Activated T-helper 1 cell treated with anti-CD3 and anti-CD28 coated beads, Interleukin-12 subunit alpha, Interleukin-12 subunit beta, Interleukin-2, Interleukin-4 antibody, amounts not matched to agents 30 ng/mL and 10 ng/mL and 1 ng/mL, durations not matched to agents 14 hours and 24 hours and 36 hours (primary cell): ENCODE data around the gene TACR1. TPM values are rescaled to one million over a fixed set of nuclear protein-coding genes. Genes with fewer than 3 reads are reported as not detected.
"Not testable (repeated sequence)": the region's sequence is repeated elsewhere in the genome, so short reads cannot be mapped to it uniquely, and the experiment has no call there.

ENCODE experiments used
- DNase-seq: peaks from one replicate; pipeline ENCODE4 v3.0.0; 2021; ENCODE audit warnings: low spot score
- H3K27ac Mint-ChIP-seq: one replicate; pipeline ENCODE4 v1.8.0; 2021; ENCODE audit warnings: mild to moderate bottlenecking, mixed read lengths
- H3K27me3 Mint-ChIP-seq: one replicate; pipeline ENCODE4 v1.8.0; 2022; ENCODE audit warnings: mild to moderate bottlenecking, moderate library complexity, mixed read lengths; ENCODE audit not compliant: insufficient read depth
- H3K36me3 Mint-ChIP-seq: one replicate; pipeline ENCODE4 v1.8.0; 2021; ENCODE audit warnings: low read depth, mixed read lengths
- H3K4me1 Mint-ChIP-seq: one replicate; pipeline ENCODE4 v1.8.0; 2021; ENCODE audit warnings: low read depth, mixed read lengths
- H3K4me3 Mint-ChIP-seq: one replicate; pipeline ENCODE4 v1.8.0; 2021; ENCODE audit warnings: mild to moderate bottlenecking, moderate library complexity, mixed read lengths
- H3K9me3 Mint-ChIP-seq: one replicate; pipeline ENCODE4 v1.8.0; 2021; ENCODE audit warnings: mixed read lengths
- intact Hi-C: fragments of 100-400 bp; cut with micrococcal nuclease; formaldehyde crosslinking; loops from one replicate; pipeline ENCODE4 v1.15.1; 2024
- total RNA-seq: library from RNA; stranded (reverse); gene quantifications from 2 replicates; pipeline ENCODE4 v1.2.3, GENCODE V29; 2022

TACR1 gene
- total RNA-seq, 1 donor from 2014 or later: not detected

- no peak overlapping the region for H3K27ac Mint-ChIP-seq
- H3K27me3 Mint-ChIP-seq: peaks cover 2% of the 10 kb centered on the region
- intact Hi-C loops: no loop called here
- no peaks in the 10 kb centered on the region for H3K36me3 Mint-ChIP-seq
- DNase-seq: no peak
- no peak overlapping the region for H3K4me3 Mint-ChIP-seq
- H3K9me3 Mint-ChIP-seq: no peaks in the 10 kb centered on the region
- no peaks in the 10 kb centered on the region for H3K4me1 Mint-ChIP-seq
Measured at GRCh38 chr2:75186821-75187220, 12.5 kb downstream of the TACR1 start.

GRCh38 chr2:75182606-75183005 is 16.7 kb downstream of the TACR1 start:
- no peak overlapping the region for H3K27ac Mint-ChIP-seq
- peaks cover 2% of the 10 kb centered on the region for H3K27me3 Mint-ChIP-seq
- H3K9me3 Mint-ChIP-seq: no peaks in the 10 kb centered on the region
- no peaks in the 10 kb centered on the region for H3K36me3 Mint-ChIP-seq
- intact Hi-C loops: no loop called here
- H3K4me1 Mint-ChIP-seq: no peaks in the 10 kb centered on the region
- DNase-seq: no peak
- H3K4me3 Mint-ChIP-seq: no peak overlapping the region

GRCh38 chr2:75180476-75180875 is 18.8 kb downstream of the TACR1 start:
- Mint-ChIP-seq H3K27me3 (peaks cover 2% of the 10 kb centered on the region), H3K9me3 (no peaks in the 10 kb centered on the region), H3K4me1 (no peaks in the 10 kb centered on the region), H3K36me3 (no peaks in the 10 kb centered on the region), H3K4me3 (no peak overlapping the region), H3K27ac (no peak overlapping the region)
- intact Hi-C loops: no loop called here
- no peak for DNase-seq

- no peak for DNase-seq
- intact Hi-C loops: no loop called here
- H3K9me3 Mint-ChIP-seq: no peaks in the 10 kb centered on the region
- no peaks in the 10 kb centered on the region for H3K4me1 Mint-ChIP-seq
- no peaks in the 10 kb centered on the region for H3K27me3 Mint-ChIP-seq
- H3K36me3 Mint-ChIP-seq: no peaks in the 10 kb centered on the region
- no peak overlapping the region for H3K4me3 Mint-ChIP-seq
- H3K27ac Mint-ChIP-seq: no peak overlapping the region
Measured at GRCh38 chr2:75177427-75177826, 21.9 kb downstream of the TACR1 start.

GRCh38 chr2:75175456-75175855 is 23.9 kb downstream of the TACR1 start:
- Mint-ChIP-seq H3K27ac (no peak overlapping the region), H3K36me3 (no peaks in the 10 kb centered on the region), H3K9me3 (no peaks in the 10 kb centered on the region), H3K4me1 (no peaks in the 10 kb centered on the region), H3K4me3 (no peak overlapping the region), H3K27me3 (no peaks in the 10 kb centered on the region)
- DNase-seq: no peak
- intact Hi-C loops: no loop called here

- intact Hi-C loops: no loop called here
- no peak overlapping the region for H3K4me3 Mint-ChIP-seq
- H3K27ac Mint-ChIP-seq: no peak overlapping the region
- H3K36me3 Mint-ChIP-seq: no peaks in the 10 kb centered on the region
- no peak for DNase-seq
- H3K27me3 Mint-ChIP-seq: no peaks in the 10 kb centered on the region
- no peaks in the 10 kb centered on the region for H3K4me1 Mint-ChIP-seq
- no peaks in the 10 kb centered on the region for H3K9me3 Mint-ChIP-seq
Measured at GRCh38 chr2:75174981-75175380, 24.3 kb downstream of the TACR1 start.

- H3K4me1 Mint-ChIP-seq: no peaks in the 10 kb centered on the region
- H3K27ac Mint-ChIP-seq: no peak overlapping the region
- no peak overlapping the region for H3K4me3 Mint-ChIP-seq
Measured at GRCh38 chr2:75174519-75174918, 24.8 kb downstream of the TACR1 start.

GRCh38 chr2:75173740-75174139 is 25.6 kb downstream of the TACR1 start:
- Mint-ChIP-seq H3K4me1 (no peaks in the 10 kb centered on the region), H3K4me3 (no peak overlapping the region), H3K27me3 (no peaks in the 10 kb centered on the region), H3K27ac (no peak overlapping the region), H3K36me3 (no peaks in the 10 kb centered on the region), H3K9me3 (no peaks in the 10 kb centered on the region)
- intact Hi-C loops: no loop called here
- DNase-seq: no peak

More at GRCh38 chr2:75174519-75174918, 24.8 kb downstream of the TACR1 start:
- Mint-ChIP-seq H3K27me3 (no peaks in the 10 kb centered on the region), H3K36me3 (no peaks in the 10 kb centered on the region), H3K9me3 (no peaks in the 10 kb centered on the region)
- no peak for DNase-seq
- intact Hi-C loops: no loop called here

- intact Hi-C loops, DNase-seq, H3K27ac Mint-ChIP-seq, H3K4me3 Mint-ChIP-seq, H3K4me1 Mint-ChIP-seq, H3K27me3 Mint-ChIP-seq, H3K36me3 Mint-ChIP-seq, H3K9me3 Mint-ChIP-seq: not testable (repeated sequence)
Measured at GRCh38 chr2:75171423-75171822, 27.9 kb downstream of the TACR1 start.

- intact Hi-C loops: no loop called here
- Mint-ChIP-seq H3K4me1 (no peaks in the 10 kb centered on the region), H3K4me3 (no peak overlapping the region), H3K27ac (no peak overlapping the region), H3K9me3 (no peaks in the 10 kb centered on the region), H3K36me3 (no peaks in the 10 kb centered on the region), H3K27me3 (no peaks in the 10 kb centered on the region)
- DNase-seq: no peak
Measured at GRCh38 chr2:75170889-75171288, 28.4 kb downstream of the TACR1 start.

- H3K4me1 Mint-ChIP-seq: no peaks in the 10 kb centered on the region
- intact Hi-C loops: no loop called here
- no peak overlapping the region for H3K27ac Mint-ChIP-seq
- no peaks in the 10 kb centered on the region for H3K9me3 Mint-ChIP-seq
- no peak overlapping the region for H3K4me3 Mint-ChIP-seq
- DNase-seq: no peak
- no peaks in the 10 kb centered on the region for H3K36me3 Mint-ChIP-seq
- no peaks in the 10 kb centered on the region for H3K27me3 Mint-ChIP-seq
Measured at GRCh38 chr2:75168186-75168585, 31.1 kb downstream of the TACR1 start.

GRCh38 chr2:75166491-75166890 is 32.8 kb downstream of the TACR1 start:
- Mint-ChIP-seq H3K9me3 (no peaks in the 10 kb centered on the region), H3K27ac (no peak overlapping the region), H3K4me1 (no peaks in the 10 kb centered on the region), H3K4me3 (no peak overlapping the region), H3K27me3 (peaks cover 1% of the 10 kb centered on the region), H3K36me3 (no peaks in the 10 kb centered on the region)
- DNase-seq: no peak
- intact Hi-C loops: no loop called here

GRCh38 chr2:75162897-75163296 is 36.4 kb downstream of the TACR1 start:
- H3K4me1 Mint-ChIP-seq: no peaks in the 10 kb centered on the region
- no peaks in the 10 kb centered on the region for H3K36me3 Mint-ChIP-seq
- H3K27me3 Mint-ChIP-seq: peaks cover 9% of the 10 kb centered on the region
- no peak overlapping the region for H3K27ac Mint-ChIP-seq
- intact Hi-C loops: no loop called here
- no peaks in the 10 kb centered on the region for H3K9me3 Mint-ChIP-seq
- no peak for DNase-seq
- no peak overlapping the region for H3K4me3 Mint-ChIP-seq

- no peak overlapping the region for H3K27ac Mint-ChIP-seq
- H3K36me3 Mint-ChIP-seq: no peaks in the 10 kb centered on the region
- no peaks in the 10 kb centered on the region for H3K9me3 Mint-ChIP-seq
- peaks cover 9% of the 10 kb centered on the region for H3K27me3 Mint-ChIP-seq
- intact Hi-C loops: no loop called here
- no peak for DNase-seq
- no peak overlapping the region for H3K4me3 Mint-ChIP-seq
- no peaks in the 10 kb centered on the region for H3K4me1 Mint-ChIP-seq
Measured at GRCh38 chr2:75162259-75162658, 37.1 kb downstream of the TACR1 start.
